Natural killer cell treated with Interleukin-12 subunit alpha and Interleukin-12 subunit beta and Interleukin-15 and Interleukin-18, amount 100 ng/mL, for 72 hours (primary cell): Measurements from ENCODE around the gene CREBBP. TPM values are rescaled to one million over a fixed set of nuclear protein-coding genes. Genes with fewer than 3 reads are reported as not detected.

Experiments used
- ATAC-seq, 2 donors: fragments of 150-1000 bp; cut with Tn5 transposase in 1 of 2; sonication (Bioruptor Pico), chemical (Tn5 transposase) in 1 of 2; 2 replicates each; pipeline ENCODE4 v1.10.0; 2021
- DNase-seq: peaks from one replicate; pipeline ENCODE4 v3.0.0; 2022; ENCODE audit warnings: low spot score
- H3K27ac Mint-ChIP-seq, 2 donors: 1 replicate in 1 of 2; 2 replicates in 1 of 2; pipeline ENCODE4 v1.8.0; 2022; ENCODE audit warnings: mixed read lengths in 2 of 2, mild to moderate bottlenecking in 1 of 2, moderate library complexity in 1 of 2
- H3K27me3 Mint-ChIP-seq, 2 donors: 1 replicate in 1 of 2; 2 replicates in 1 of 2; pipeline ENCODE4 v1.8.0; 2022; ENCODE audit warnings: mixed read lengths in 2 of 2
- H3K36me3 Mint-ChIP-seq: one replicate; pipeline ENCODE4 v1.8.0; 2022; ENCODE audit warnings: mixed read lengths
- H3K4me1 Mint-ChIP-seq, 2 donors: 1 replicate in 1 of 2; 2 replicates in 1 of 2; pipeline ENCODE4 v1.8.0; 2022; ENCODE audit warnings: low read depth in 2 of 2, mixed read lengths in 2 of 2, mild to moderate bottlenecking in 1 of 2
- H3K4me3 Mint-ChIP-seq: one replicate; pipeline ENCODE4 v1.8.0; 2022; ENCODE audit warnings: mixed read lengths
- H3K9me3 Mint-ChIP-seq: 2 replicates; pipeline ENCODE4 v1.8.0; 2022; ENCODE audit warnings: mixed read lengths
- total RNA-seq, 2 donors: library from RNA; stranded (reverse); gene quantifications; one replicate each; pipeline ENCODE4 v1.2.3, GENCODE V29; 2022

CREBBP gene
- total RNA-seq, 2 donors from 2014 or later: 76.2 to 90.3 TPM

DNA sequence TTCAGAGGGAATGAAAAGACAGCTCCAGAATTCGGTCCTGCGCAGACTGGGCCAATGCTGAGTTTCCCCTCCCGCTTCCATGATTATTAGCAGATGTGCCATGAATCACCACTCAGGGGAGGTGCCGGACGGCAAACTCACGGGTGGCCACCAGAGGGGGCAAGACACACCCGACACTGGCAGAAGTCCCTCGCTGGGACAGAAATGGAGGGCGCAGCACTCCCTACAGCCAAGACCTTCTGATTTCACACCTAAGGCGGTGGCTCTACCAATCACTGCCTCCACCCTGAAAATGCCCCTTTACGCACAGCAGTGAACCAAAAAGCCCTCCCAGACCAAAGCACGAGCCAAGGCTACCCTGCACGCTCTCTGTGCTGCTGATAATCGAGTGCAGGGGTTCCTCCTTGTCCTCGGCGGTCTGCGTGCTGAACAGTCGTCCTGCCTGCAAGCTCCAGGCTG is 190.0 kb downstream of the CREBBP start:
- H3K27ac Mint-ChIP-seq: peak overlapping the region; percentile 62 to 83
- H3K36me3 Mint-ChIP-seq: peaks cover 5% of the 10 kb centered on the region
- peak; percentile 89 to 93 for ATAC-seq

GRCh38 chr16:3689731-3690130 is 190.8 kb downstream of the CREBBP start:
- H3K36me3 Mint-ChIP-seq: peaks cover 5% of the 10 kb centered on the region
- peak; percentile 25 for DNase-seq
- no peak for ATAC-seq
- H3K4me3 Mint-ChIP-seq: no peak overlapping the region
- H3K4me1 Mint-ChIP-seq: peaks cover 7 to 8% of the 10 kb centered on the region in 2 donors
- H3K9me3 Mint-ChIP-seq: no peaks in the 10 kb centered on the region
- H3K27me3 Mint-ChIP-seq: no peaks in the 10 kb centered on the region
- no peak overlapping the region for H3K27ac Mint-ChIP-seq

More for the DNA sequence above, 190.0 kb downstream of the CREBBP start:
- DNase-seq: peak; percentile 91
- no peaks in the 10 kb centered on the region for H3K9me3 Mint-ChIP-seq
- peaks cover 7 to 8% of the 10 kb centered on the region in 2 donors for H3K4me1 Mint-ChIP-seq
- H3K4me3 Mint-ChIP-seq: peak overlapping the region; percentile 71
- no peaks in the 10 kb centered on the region for H3K27me3 Mint-ChIP-seq

DNA sequence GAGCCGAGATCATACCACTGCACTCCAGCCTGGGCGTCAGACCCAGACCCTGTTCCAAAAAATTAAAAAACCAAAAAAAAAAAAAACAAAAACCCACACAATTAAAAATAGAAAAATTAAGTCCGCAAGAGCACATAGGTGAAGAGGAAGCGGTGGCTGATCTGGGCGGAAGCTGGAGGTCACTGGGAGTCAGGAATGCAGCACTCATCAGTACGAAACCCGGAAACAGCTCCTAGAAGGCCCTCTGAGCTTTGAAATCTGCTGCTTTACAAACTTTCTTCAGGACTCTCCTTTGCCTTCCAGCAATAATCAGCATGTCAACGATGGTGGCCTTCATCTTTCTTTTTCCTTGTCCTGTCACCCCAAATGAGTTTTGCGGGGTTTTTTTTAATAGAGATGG is 192.7 kb downstream of the CREBBP start:
- Mint-ChIP-seq H3K27ac (no peak overlapping the region), H3K27me3 (no peaks in the 10 kb centered on the region), H3K4me1 (peaks cover 7 to 8% of the 10 kb centered on the region in 2 donors), H3K36me3 (peaks cover 5% of the 10 kb centered on the region), H3K9me3 (no peaks in the 10 kb centered on the region), H3K4me3 (no peak overlapping the region)
- DNase-seq (peak; percentile 5), ATAC-seq (no peak)

- ATAC-seq (no peak), DNase-seq (peak; percentile 12)
- Mint-ChIP-seq H3K27me3 (no peaks in the 10 kb centered on the region), H3K27ac (no peak overlapping the region), H3K9me3 (no peaks in the 10 kb centered on the region), H3K4me3 (no peak overlapping the region), H3K36me3 (peaks cover 5% of the 10 kb centered on the region), H3K4me1 (peaks cover 7 to 8% of the 10 kb centered on the region in 2 donors)
These were observed 193.5 kb downstream of the CREBBP start for GRCh38 chr16:3687021-3687420.

DNA sequence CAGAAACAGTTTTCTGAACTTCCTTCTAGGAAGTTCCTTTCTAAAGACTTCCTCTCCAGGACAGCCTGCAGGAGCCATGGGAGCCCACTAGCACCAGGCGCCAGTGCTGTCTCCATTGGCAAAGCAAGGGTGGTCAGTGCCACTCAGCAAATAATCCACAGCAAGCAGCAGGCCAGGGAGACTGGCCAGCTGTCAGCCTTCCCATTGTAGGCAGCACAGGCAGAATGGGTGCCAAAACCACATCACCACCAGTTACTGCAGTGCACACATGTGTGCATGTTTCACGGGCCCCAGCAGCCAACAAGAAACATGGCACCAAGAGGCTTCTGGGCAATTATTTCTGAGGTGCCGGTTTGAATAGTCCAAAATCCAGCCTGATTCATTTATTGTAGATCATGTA is 199.3 kb downstream of the CREBBP start:
- no peak overlapping the region for H3K4me3 Mint-ChIP-seq
- no peak overlapping the region for H3K27ac Mint-ChIP-seq
- no peaks in the 10 kb centered on the region for H3K9me3 Mint-ChIP-seq
- DNase-seq (peak; percentile 34), ATAC-seq (no peak)
- no peaks in the 10 kb centered on the region for H3K36me3 Mint-ChIP-seq
- no peaks in the 10 kb centered on the region for H3K4me1 Mint-ChIP-seq
- H3K27me3 Mint-ChIP-seq: no peaks in the 10 kb centered on the region

- no peaks in the 10 kb centered on the region for H3K9me3 Mint-ChIP-seq
- ATAC-seq (no peak), DNase-seq (peak; percentile 28)
- H3K27me3 Mint-ChIP-seq: no peaks in the 10 kb centered on the region
- no peak overlapping the region for H3K4me3 Mint-ChIP-seq
- no peaks in the 10 kb centered on the region for H3K36me3 Mint-ChIP-seq
- H3K27ac Mint-ChIP-seq: no peak overlapping the region
- no peaks in the 10 kb centered on the region for H3K4me1 Mint-ChIP-seq
These were observed 202.5 kb downstream of the CREBBP start for GRCh38 chr16:3677994-3678393.

DNA sequence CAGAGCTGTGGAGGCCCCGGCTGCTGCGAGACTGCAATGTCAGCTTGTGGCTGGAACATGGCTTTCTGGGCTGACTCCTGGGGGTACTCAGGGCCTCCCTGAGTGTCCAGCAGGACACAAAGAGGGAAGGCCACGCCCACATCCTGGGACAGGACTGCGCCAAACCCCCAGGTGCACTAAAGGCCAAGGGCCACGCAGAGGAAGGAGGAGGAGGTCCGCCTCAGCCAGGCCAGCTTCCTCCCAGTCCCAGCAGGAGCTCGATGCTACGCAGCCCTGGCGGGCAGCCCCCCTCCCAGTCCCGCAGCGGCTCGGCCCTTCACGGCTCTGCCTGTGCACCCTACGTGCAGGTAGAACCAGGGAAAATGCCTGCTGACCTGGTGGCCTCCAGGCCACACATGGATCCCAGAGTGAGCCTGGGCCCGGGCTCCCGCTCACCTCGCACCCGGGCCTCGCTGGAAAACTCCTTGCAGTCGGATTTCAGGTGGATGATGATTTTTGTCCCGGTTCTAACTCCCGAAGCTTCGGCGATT is 204.8 kb downstream of the CREBBP start:
- peak; percentile 49 for DNase-seq
- Mint-ChIP-seq H3K4me3 (no peak overlapping the region), H3K4me1 (peaks cover 0 to 5% of the 10 kb centered on the region in 2 donors), H3K27ac (no peak overlapping the region), H3K36me3 (no peaks in the 10 kb centered on the region), H3K27me3 (no peaks in the 10 kb centered on the region), H3K9me3 (no peaks in the 10 kb centered on the region)
- ATAC-seq: no peak

Other genes with a start within 250 kb of the CREBBP start
- gene DNASE1, start 226.0 kb downstream of the CREBBP start, total RNA-seq: 10 to 100 TPM; 19.1 to 25.5 TPM
- 100 to 1,000 TPM; 105 to 257 TPM for gene TRAP1, start 163.2 kb downstream of the CREBBP start, total RNA-seq
- gene ADCY9, start 235.7 kb upstream of the CREBBP start, total RNA-seq: 10 to 100 TPM; 11.1 to 23.6 TPM